ENCODE measurements around the gene SUSD2. TPM values are rescaled to one million over a fixed set of nuclear protein-coding genes. Genes with fewer than 3 reads are reported as not detected.

Gene SUSD2
- total and polyA plus RNA-seq, 2 of the 4 experiments (the other 2 are of a cell fraction), result 0.18 to 1.6 TPM

GRCh38 chr22:24170632-24171031, 10.7 kb upstream of the SUSD2 start:
- H3K36me3 ChIP-seq (ENCODE audit: control insufficient read depth, insufficient read depth, low read length), result peaks cover 69% of the 10 kb centered on the region
- H3K9me1 ChIP-seq (ENCODE audit: insufficient read depth, low read length), result peaks cover 3% of the 10 kb centered on the region; the same call in 1 of the 2 replicates
- no peak overlapping the region for H3K27ac ChIP-seq (ENCODE audit: insufficient read depth, low read length)
- no peak overlapping the region for H2BK20ac ChIP-seq (ENCODE audit: low read depth, low read length)
- H3K4ac ChIP-seq (ENCODE audit: low read depth, low read length), result no peak overlapping the region
- no CpG with 5 or more reads among the region's 5 CpGs for WGBS, 2 experiments (ENCODE audit: extremely low coverage in 2 of 2, insufficient read length in 1 of 2)
- TF ChIP-seq RAD21 (IDR thresholded peaks at IDR 0.05; ENCODE audit: low read length), result no peak
- no peak for TF ChIP-seq RCOR1 (IDR thresholded peaks at IDR 0.05; ENCODE audit: insufficient replicate concordance, low read length)
- no peak for TF ChIP-seq MXI1 (IDR thresholded peaks at IDR 0.05; ENCODE audit: borderline replicate concordance, low read depth, low read length)
- TF ChIP-seq MAZ (IDR thresholded peaks at IDR 0.05; ENCODE audit: borderline replicate concordance, low read depth, low read length), result no peak
- no peak for TF ChIP-seq RFX5 (IDR thresholded peaks at IDR 0.05; ENCODE audit: low read depth, low read length)
- TF ChIP-seq NFE2L2 (IDR thresholded peaks at IDR 0.05; ENCODE audit: low read depth, low read length), result no peak
- no peak for TF ChIP-seq CEBPB (IDR thresholded peaks at IDR 0.05; ENCODE audit: low read depth, low read length)
- TF ChIP-seq FOS (IDR thresholded peaks at IDR 0.05; ENCODE audit: low read depth, low read length), result no peak
- no peak for TF ChIP-seq BHLHE40 (IDR thresholded peaks at IDR 0.05; ENCODE audit: low read depth, low read length)
- no peak for TF ChIP-seq USF2 (IDR thresholded peaks at IDR 0.05; ENCODE audit: low read depth, low read length)
- no peak for TF ChIP-seq POLR2A (IDR thresholded peaks at IDR 0.05; ENCODE audit: low read depth, low read length)
- no peak for TF ChIP-seq SMC3 (IDR thresholded peaks at IDR 0.05; ENCODE audit: low read depth, low read length)
- TF ChIP-seq MAFK (IDR thresholded peaks at IDR 0.05; ENCODE audit: low read depth, low read length), result no peak
- TF ChIP-seq CHD1 (IDR thresholded peaks at IDR 0.05; ENCODE audit: low read depth, low read length), result no peak
- no peak for TF ChIP-seq CTCF (conservative IDR thresholded peaks at IDR 0.05; ENCODE audit: low read depth, low read length)
- no TSS peak for BruUV-seq (replicated peaks)
- H3K9me3 ChIP-seq (ENCODE audit: control insufficient read depth, insufficient read depth, low read length), result no peaks in the 10 kb centered on the region
- H3K4me1 ChIP-seq (ENCODE audit: control insufficient read depth, insufficient read depth, low read length), result no peaks in the 10 kb centered on the region
- peaks cover 5 to 23% of the 10 kb centered on the region in 2 experiments; a peak in 3 of 4 replicates for H3K79me1 ChIP-seq (ENCODE audit: low read depth in 1 of 2, low read length in 2 of 2)
- H3K4me2 ChIP-seq (ENCODE audit: low read depth, low read length), result no peak overlapping the region
- H3K9ac ChIP-seq (ENCODE audit: low read depth, low read length), result no peak overlapping the region
- no peak overlapping the region for H3K23ac ChIP-seq (ENCODE audit: low read depth, low read length)
- no peak overlapping the region for H2AK9ac ChIP-seq (replicated peaks; ENCODE audit: low read depth, low read length, poor library complexity)
- no peak for ATAC-seq (ENCODE audit: low read depth)
- no peak overlapping the region for H4K8ac ChIP-seq (ENCODE audit: low read depth in 2 of 2, low read length in 2 of 2)
- H4K20me1 ChIP-seq (ENCODE audit: insufficient read depth, low read length), result peaks cover 32% of the 10 kb centered on the region
- no peak overlapping the region for H2AFZ ChIP-seq (replicated peaks; ENCODE audit: low read length, poor library complexity)
- in situ Hi-C loops (cut with MboI; ENCODE audit: low sequenced_read_pairs), result loop anchor here (5.0 kb wide), 2 partner anchors 63 to 173 kb away; no protein-coding TSS in a partner anchor
- H3K14ac ChIP-seq (replicated peaks; ENCODE audit: low read depth, low read length), result no peak overlapping the region
- H4K91ac ChIP-seq (ENCODE audit: insufficient read depth, low read depth, low read length), result no peak overlapping the region
- no peak overlapping the region for H3K4me3 ChIP-seq (ENCODE audit: insufficient read depth, low read depth, low read length)
- no peak overlapping the region for H2BK15ac ChIP-seq (ENCODE audit: low read depth, low read length)
- dilution Hi-C loops (cut with HindIII; ENCODE audit: low sequenced_read_pairs, unreplicated experiment), result no loop called here
- no peak overlapping the region for H3K56ac ChIP-seq (ENCODE audit: extremely low read depth, insufficient read depth, low read length)
- no peak overlapping the region for H2AK5ac ChIP-seq (ENCODE audit: low read depth, low read length)
- ChIA-PET CTCF (no interaction called here), POLR2A (ENCODE audit: unreplicated experiment) (no interaction called here)
- no peaks in the 10 kb centered on the region for H3K27me3 ChIP-seq (ENCODE audit: control insufficient read depth, insufficient read depth, low read length)
- no peak overlapping the region for H4K5ac ChIP-seq (ENCODE audit: low read depth, low read length)
- no peak for DNase-seq
- intact Hi-C loops (cut with micrococcal nuclease), result loop anchor here (10.0 kb wide), 1 partner anchor 186 kb away; the partner anchor contains the start of gene GSTT2
- no peak overlapping the region for H3K18ac ChIP-seq (ENCODE audit: low read depth, low read length)
- no peak overlapping the region for H2BK120ac ChIP-seq (ENCODE audit: low read depth, low read length)
- H2BK5ac ChIP-seq (ENCODE audit: low read depth, low read length, poor library complexity, severe bottlenecking), result no peak overlapping the region

Measured in IMR-90 (cell line).